HG03039 (cell line): ENCODE results near the gene EFR3B.
"Not testable (repeated sequence)": the region's sequence is repeated elsewhere in the genome, so short reads cannot be mapped to it uniquely, and the experiment has no call there.

Experiments used
- ATAC-seq: cut with Tn5 transposase; IDR thresholded peaks from one replicate; pipeline ENCODE4 v1.9.1; 2021; ENCODE audit warnings: mild to moderate bottlenecking, moderate library complexity; ENCODE audit not compliant: unreplicated experiment

Gene EFR3B

GRCh38 chr2:25041928-25042320, at the start of gene EFR3B:
Gene EFR3B (plus strand): TSS chr2:25042076. CDS start chr2:25042313, 237 bp downstream.
- peak; percentile 84 for ATAC-seq

GRCh38 chr2:24993406-24994145, 48.3 kb upstream of the EFR3B start:
- no peak for ATAC-seq

- ATAC-seq: no peak
These were observed 47.6 kb upstream of the EFR3B start for GRCh38 chr2:24994146-24994724.

- not testable (repeated sequence) for ATAC-seq
These were observed 42.8 kb upstream of the EFR3B start for GRCh38 chr2:24999097-24999496.

- ATAC-seq: no peak
These were observed 41.8 kb upstream of the EFR3B start for GRCh38 chr2:25000036-25000435.

GRCh38 chr2:25000503-25001324, 41.2 kb upstream of the EFR3B start:
- no peak for ATAC-seq

- ATAC-seq: no peak
These were observed 40.6 kb upstream of the EFR3B start for GRCh38 chr2:25001325-25001637.

GRCh38 chr2:25002066-25002465, 39.8 kb upstream of the EFR3B start:
- ATAC-seq: no peak

GRCh38 chr2:25009954-25010353, 31.9 kb upstream of the EFR3B start:
- no peak for ATAC-seq

- ATAC-seq: not testable (repeated sequence)
These were observed 30.5 kb upstream of the EFR3B start for GRCh38 chr2:25011342-25011741.

GRCh38 chr2:25014631-25015030, 27.2 kb upstream of the EFR3B start:
- ATAC-seq: no peak

GRCh38 chr2:25018681-25019080, 23.2 kb upstream of the EFR3B start:
- ATAC-seq: no peak

- ATAC-seq: no peak
These were observed 20.0 kb upstream of the EFR3B start for GRCh38 chr2:25021791-25022362.

- no peak for ATAC-seq
These were observed 18.5 kb upstream of the EFR3B start for GRCh38 chr2:25023333-25023732.

GRCh38 chr2:25025229-25026007, 16.5 kb upstream of the EFR3B start:
- no peak for ATAC-seq

GRCh38 chr2:25026008-25026530, 15.8 kb upstream of the EFR3B start:
- no peak for ATAC-seq

- ATAC-seq: no peak
These were observed 12.7 kb upstream of the EFR3B start for GRCh38 chr2:25029183-25029554.

GRCh38 chr2:25030702-25031101, 11.2 kb upstream of the EFR3B start:
- ATAC-seq: no peak

GRCh38 chr2:25032094-25032493, 9.8 kb upstream of the EFR3B start:
- no peak for ATAC-seq

GRCh38 chr2:25032901-25033300, 9.0 kb upstream of the EFR3B start:
- ATAC-seq: no peak

- ATAC-seq: no peak
These were observed 7.8 kb upstream of the EFR3B start for GRCh38 chr2:25034081-25034480.
